HAP-1 (cell line): ENCODE measurements around the gene CDHR4.
"Not testable (repeated sequence)": the region's sequence is repeated elsewhere in the genome, so short reads cannot be mapped to it uniquely, and the experiment has no call there.

ENCODE experiments used
- DNase-seq, 2 experiments: peaks; one replicate each; pipeline ENCODE4 v3.0.0-alpha.2; 2016 to 2020; ENCODE audit warnings: low spot score in 2 of 2
- H3K27me3 ChIP-seq: fragments of 250-450 bp; sonication (Bioruptor Pico); 2 replicates; pipeline ENCODE4 v1.5.1; 2020; ENCODE audit warnings: low read depth, mild to moderate bottlenecking, moderate library complexity
- H3K36me3 ChIP-seq: fragments of 250-450 bp; sonication (Bioruptor Pico); replicated peaks from 2 replicates; pipeline ENCODE4 v1.5.1; 2020; ENCODE audit warnings: mild to moderate bottlenecking
- H3K4me1 ChIP-seq: fragments of 250-450 bp; sonication (Bioruptor Pico); 2 replicates; pipeline ENCODE4 v1.5.1; 2020; ENCODE audit warnings: mild to moderate bottlenecking
- H3K4me3 ChIP-seq: fragments of 250-450 bp; sonication (Bioruptor Pico); 2 replicates; pipeline ENCODE4 v1.5.1; 2020; ENCODE audit warnings: mild to moderate bottlenecking, moderate library complexity
- H3K9me3 ChIP-seq: fragments of 250-450 bp; sonication (Bioruptor Pico); 2 replicates; pipeline ENCODE4 v1.5.1; 2020; ENCODE audit warnings: mild to moderate bottlenecking, moderate library complexity
- in situ Hi-C: fragments of 300-500 bp; cut with MboI; formaldehyde crosslinking; loops from 3 replicates; pipeline ENCODE4 v1.14.3; 2020; ENCODE audit warnings: low sequenced_read_pairs, inconsistent platforms, mixed read lengths

Gene CDHR4

DNA sequence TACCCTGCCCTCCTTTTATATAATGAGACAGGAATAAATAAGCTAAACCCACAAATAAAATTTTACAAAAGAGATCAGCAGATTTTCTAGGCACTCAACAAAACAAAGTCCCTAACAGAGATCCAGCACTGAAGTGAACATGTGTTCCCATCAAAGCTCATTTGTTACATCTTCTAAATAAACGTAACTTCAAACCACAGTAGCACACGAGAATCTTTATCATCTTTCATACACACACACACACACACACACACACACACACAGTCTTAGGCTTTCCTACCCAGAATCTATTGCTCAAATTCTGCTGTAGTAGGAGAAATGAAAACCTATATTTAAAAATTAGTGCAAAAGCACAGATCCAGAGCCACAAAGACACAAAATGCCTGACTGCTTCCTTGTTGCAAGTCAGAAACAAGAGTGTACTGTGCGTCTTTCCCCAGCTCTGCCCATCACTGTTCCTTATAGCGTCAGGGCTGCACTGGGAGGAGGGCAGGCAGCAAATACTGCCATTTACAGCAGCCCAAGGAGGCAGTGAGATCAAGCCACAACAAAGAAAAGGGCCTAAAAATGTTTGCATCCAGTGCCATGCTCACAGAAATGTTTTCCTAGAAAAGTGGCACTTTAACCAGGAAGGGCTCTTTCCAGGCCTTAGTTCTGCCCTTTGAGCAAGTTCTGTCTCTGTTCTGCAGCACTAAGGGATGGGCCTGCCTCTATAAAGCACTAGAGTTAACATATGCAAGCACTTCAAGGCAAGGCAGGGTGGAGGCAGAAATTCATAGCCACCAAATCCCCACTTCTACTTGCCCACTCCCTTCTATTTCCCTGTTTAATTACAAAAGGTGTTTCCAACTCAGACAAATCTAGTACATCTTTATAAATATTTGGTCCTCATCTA lies 19.3 kb downstream of the CDHR4 start:
- H3K36me3 ChIP-seq, result peaks cover 51% of the 10 kb centered on the region
- DNase-seq, result no peak
- H3K4me1 ChIP-seq, result peaks cover 7% of the 10 kb centered on the region; the same call in 1 of the 2 replicates
- H3K4me3 ChIP-seq, result no peak overlapping the region
- no peaks in the 10 kb centered on the region for H3K27me3 ChIP-seq
- H3K9me3 ChIP-seq, result no peaks in the 10 kb centered on the region
- in situ Hi-C loops, result no loop called here

DNA sequence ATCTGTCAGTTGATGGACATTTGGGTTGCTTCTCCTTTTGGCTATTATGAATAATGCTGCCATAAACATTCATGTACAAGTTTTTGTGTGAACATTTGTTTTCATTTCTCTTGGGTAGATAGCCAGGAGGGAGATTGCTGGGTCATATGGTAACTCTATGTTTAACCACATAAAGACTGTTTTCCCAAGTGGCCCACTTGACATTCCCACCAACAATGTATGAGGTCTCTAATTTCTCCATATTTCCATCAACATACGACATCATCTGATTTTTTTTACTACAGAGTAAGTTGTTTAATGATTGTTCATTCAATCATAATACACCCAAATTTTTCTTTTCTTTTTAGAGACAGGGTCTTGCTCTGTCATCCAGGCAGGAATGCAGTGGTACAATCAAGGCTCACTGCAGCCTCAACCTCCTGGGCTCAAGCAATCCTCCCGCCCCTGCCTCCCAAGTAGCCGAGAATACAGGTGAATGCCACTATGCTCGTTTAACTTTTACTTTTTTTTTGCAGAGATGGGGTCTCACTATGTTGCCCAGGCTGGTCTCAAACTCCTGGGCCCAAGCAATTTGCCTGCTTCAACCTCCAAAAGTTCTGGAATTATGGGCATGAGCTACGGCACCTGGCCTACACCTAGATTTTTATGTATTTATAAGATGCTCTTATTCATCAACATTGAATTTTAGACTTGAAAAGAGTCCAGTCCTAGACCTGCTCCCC lies 20.2 kb downstream of the CDHR4 start:
- Histone ChIP-seq H3K4me3 (no peak overlapping the region), H3K36me3 (peaks cover 45% of the 10 kb centered on the region), H3K4me1 (0 out of 2 replicates have a peak, but pooled peaks cover 3% of the 10 kb centered on the region), H3K27me3 (no peaks in the 10 kb centered on the region), H3K9me3 (no peaks in the 10 kb centered on the region)
- in situ Hi-C loops, result no loop called here
- no peak for DNase-seq

DNA sequence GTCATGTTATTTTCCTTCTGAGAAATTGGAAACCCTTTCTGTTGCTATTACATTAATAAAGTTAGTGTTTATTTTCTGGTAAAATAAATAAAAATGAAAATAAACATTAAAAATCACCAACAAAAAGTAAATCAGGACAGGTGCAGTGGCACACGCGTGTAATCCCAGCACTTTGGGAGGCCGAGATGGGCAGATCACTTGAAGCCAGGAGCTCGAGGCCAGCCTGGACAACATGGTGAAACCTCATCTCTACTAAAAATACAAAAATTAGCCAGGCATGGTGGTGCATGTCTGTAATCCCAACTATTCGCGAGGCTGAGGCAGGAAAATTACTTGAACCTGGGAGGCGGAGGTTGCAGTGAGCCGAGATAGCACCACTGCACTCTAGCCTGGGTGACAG lies 23.6 kb downstream of the CDHR4 start:
- DNase-seq, H3K9me3 ChIP-seq, H3K27me3 ChIP-seq, in situ Hi-C loops, H3K4me1 ChIP-seq, H3K4me3 ChIP-seq: not testable (repeated sequence)
- H3K36me3 ChIP-seq, result peaks cover 25% of the 10 kb centered on the region

DNA sequence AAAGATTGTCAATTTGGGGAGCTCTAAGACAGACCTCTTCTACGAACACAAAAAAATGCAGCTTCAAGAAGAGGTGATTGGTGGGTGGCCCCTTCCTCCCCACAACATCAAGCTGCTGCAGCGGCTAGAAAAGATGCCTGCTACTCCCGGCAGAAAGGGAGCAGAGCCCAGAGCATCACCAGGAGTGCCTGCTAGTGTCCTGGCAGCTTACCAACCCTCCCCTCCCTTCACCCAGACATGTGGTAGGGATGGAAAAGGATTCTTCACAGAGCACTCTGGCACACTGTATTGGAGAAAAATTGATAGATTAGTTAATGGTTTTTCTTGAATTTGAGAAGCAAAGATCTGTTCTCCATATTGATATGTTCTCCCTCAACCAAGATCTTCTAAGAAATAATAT lies 24.1 kb downstream of the CDHR4 start:
- no peaks in the 10 kb centered on the region for H3K27me3 ChIP-seq
- no peaks in the 10 kb centered on the region for H3K9me3 ChIP-seq
- no peak for DNase-seq
- 0 out of 2 replicates have a peak, but pooled peaks cover under 1% of the 10 kb centered on the region for H3K4me1 ChIP-seq
- peaks cover 21% of the 10 kb centered on the region for H3K36me3 ChIP-seq
- H3K4me3 ChIP-seq, result no peak overlapping the region
- in situ Hi-C loops, result no loop called here

DNA sequence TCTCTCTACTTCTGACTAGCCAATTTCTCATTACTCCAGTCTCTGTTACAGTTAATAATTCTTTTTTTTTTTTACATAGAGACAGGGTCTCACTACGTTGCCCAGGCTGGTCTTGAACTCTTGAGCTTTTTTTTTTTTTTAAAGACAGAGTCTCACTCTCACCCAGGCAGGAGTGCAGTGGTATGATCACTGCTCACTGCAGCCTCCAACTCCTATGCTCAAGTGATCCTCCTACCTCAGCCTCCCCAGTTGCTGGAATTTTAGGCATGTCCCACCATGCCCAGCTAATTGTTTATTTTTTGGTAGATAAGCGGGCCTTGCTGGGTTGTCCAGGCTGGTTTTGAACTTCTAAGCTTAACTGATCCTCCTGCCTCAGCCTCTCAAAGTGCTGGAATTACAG lies 27.0 kb downstream of the CDHR4 start:
- DNase-seq, result no peak
- H3K4me3 ChIP-seq, result no peak overlapping the region
- in situ Hi-C loops, result no loop called here
- H3K27me3 ChIP-seq, result no peaks in the 10 kb centered on the region
- H3K4me1 ChIP-seq, result no peaks in the 10 kb centered on the region
- H3K36me3 ChIP-seq, result peaks cover 18% of the 10 kb centered on the region
- H3K9me3 ChIP-seq, result no peaks in the 10 kb centered on the region

DNA sequence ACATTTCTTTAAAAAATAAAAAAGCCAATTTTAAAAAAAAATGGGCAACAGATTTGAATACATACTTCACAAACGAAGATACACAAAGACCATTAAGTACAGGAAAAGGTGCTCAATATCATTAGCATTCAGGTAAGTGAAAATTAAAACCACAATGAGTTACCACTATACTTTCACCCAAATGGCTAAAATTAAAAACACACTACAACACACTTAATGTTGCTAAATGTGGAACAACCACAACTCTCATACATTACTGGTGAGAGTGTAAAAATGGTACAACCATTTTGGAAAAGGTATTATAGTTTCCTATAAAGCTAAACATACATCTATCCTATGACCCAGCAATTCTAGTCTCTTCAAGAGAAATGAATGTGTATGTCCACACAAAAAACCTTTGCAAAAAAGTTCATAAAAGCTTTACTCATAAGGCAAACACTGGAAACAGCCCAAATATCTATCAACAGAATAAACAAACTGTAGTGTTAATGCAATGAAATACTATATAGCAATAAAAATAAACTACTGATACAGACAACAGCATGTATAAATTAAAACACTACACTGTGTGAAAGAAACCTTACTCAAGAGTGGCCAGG lies 28.2 kb downstream of the CDHR4 start:
- no peaks in the 10 kb centered on the region for H3K9me3 ChIP-seq

DNA sequence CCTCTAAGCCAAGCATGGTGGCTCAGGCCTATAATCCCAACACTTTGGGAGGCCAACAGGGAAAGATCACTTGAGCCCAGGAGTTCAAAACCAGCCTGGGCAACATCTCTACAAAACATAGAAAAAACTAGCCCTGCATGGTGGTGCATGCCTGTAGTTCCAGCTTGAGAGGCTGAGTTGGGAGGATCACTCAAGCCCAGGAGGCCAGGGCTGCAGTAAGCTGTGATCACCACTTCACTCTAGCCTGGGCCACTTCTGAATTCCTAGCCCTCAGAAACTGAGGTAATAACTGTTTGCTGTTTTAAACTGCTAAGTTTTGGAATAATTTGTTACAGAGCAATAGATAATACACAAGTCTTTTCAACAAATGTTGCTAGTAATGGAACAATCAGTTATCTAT lies 29.7 kb downstream of the CDHR4 start:
- in situ Hi-C loops, result no loop called here
- no peaks in the 10 kb centered on the region for H3K4me1 ChIP-seq
- H3K36me3 ChIP-seq, result peaks cover 9% of the 10 kb centered on the region
- DNase-seq, result no peak
- H3K27me3 ChIP-seq, result no peaks in the 10 kb centered on the region
- no peak overlapping the region for H3K4me3 ChIP-seq
- no peaks in the 10 kb centered on the region for H3K9me3 ChIP-seq

More for the DNA sequence above, 28.2 kb downstream of the CDHR4 start:
- Histone ChIP-seq H3K4me3 (no peak overlapping the region), H3K27me3 (no peaks in the 10 kb centered on the region), H3K36me3 (peaks cover 10% of the 10 kb centered on the region), H3K4me1 (no peaks in the 10 kb centered on the region)
- in situ Hi-C loops, result no loop called here
- no peak for DNase-seq

DNA sequence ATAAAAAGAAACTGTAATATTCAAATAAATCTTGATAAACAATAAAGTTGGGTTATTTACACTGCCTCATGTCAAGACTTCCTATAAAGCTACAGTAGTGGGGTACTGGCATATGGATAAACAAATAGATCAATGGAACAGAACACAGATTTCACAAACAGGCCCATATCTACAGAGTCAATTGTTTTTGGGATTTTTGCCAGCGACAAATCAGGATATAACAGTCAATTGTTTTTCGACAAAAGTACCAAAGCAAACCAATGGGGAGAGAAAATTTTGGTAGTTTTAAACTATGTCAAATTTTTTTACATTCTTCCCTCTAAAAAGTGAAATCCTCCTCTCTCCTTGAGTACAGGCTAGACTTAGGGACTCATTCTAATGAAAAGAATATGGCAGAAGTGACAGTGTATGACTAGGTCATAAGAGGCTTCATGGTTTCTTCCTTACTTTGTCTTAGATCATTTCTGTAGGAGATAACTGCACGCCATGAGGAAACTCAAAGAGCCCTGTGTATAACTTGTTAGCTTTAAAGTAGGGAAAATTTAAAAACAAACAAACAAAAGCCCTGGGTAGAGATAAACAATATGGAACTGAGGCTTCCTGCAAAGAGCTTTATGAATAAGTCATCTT lies 30.3 kb downstream of the CDHR4 start:
- no peak for DNase-seq
- no peak overlapping the region for H3K4me3 ChIP-seq
- no peaks in the 10 kb centered on the region for H3K4me1 ChIP-seq
- peaks cover 7% of the 10 kb centered on the region for H3K36me3 ChIP-seq
- in situ Hi-C loops, result no loop called here
- no peaks in the 10 kb centered on the region for H3K9me3 ChIP-seq
- no peaks in the 10 kb centered on the region for H3K27me3 ChIP-seq

DNA sequence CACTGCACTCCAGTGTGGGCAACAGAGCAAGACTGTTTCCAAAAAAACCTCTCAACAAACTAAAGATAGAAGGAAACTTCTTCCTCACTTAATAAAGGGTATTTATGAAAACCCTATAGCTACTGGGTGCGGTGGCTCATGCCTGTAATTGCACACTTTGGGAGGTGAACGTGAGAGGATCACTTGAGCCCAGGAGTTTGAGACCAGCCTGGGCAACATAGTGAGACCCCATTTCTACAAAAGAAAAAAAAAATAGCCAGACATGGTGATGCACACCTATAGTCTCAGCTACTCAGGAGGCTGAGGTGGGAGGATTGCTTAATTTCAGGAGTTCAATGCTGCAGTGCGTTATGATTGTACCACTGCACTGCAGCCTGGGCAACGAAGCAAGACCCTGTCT lies 35.7 kb downstream of the CDHR4 start:
- Histone ChIP-seq H3K4me3 (no peak overlapping the region), H3K9me3 (no peaks in the 10 kb centered on the region), H3K36me3 (no peaks in the 10 kb centered on the region; the same call in 1 of the 2 replicates), H3K4me1 (no peaks in the 10 kb centered on the region), H3K27me3 (no peaks in the 10 kb centered on the region)
- in situ Hi-C loops, result no loop called here
- no peak for DNase-seq

DNA sequence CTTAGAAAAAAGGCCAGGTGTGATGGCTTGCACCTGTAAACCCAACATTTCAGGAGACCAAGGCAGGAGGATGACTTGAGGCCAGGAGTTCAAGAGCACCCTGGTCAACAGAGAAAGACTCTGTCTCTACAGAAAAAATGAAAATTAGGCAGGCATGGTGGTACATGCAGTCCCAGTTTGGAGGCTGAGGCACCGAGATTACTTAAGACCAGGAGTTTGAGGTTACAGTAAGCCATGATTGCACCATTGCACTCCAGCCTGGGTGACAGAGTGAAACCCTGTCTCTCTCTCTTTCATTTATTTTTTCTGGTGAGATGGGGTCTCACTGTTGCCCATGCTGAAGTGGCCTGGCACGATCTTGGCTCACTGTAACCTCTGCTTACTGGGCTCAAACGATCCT lies 38.0 kb downstream of the CDHR4 start:
- Histone ChIP-seq H3K4me1 (no peaks in the 10 kb centered on the region), H3K4me3 (no peak overlapping the region), H3K9me3 (no peaks in the 10 kb centered on the region), H3K36me3 (no peaks in the 10 kb centered on the region; the same call in 1 of the 2 replicates), H3K27me3 (no peaks in the 10 kb centered on the region)
- in situ Hi-C loops, result no loop called here
- no peak for DNase-seq

DNA sequence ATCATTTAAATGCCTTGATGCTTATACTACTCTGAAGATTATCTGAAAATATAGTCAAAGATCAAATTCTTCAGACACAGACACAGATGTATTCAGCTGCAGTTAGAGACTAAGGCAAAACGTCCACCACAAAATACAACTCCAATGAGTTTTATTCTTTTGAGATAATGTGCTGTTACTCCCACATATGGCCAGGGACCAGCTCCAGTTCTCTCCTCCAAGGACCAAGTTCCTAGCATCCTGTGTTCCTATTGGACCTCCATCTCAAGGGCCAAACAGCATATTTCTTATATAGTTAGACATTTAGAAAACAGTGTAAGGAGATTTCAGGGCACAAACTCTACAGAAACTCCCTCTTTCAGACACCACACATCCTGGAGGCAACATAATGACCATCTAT lies 40.4 kb downstream of the CDHR4 start:
- Histone ChIP-seq H3K27me3 (no peaks in the 10 kb centered on the region), H3K4me1 (no peaks in the 10 kb centered on the region), H3K9me3 (no peaks in the 10 kb centered on the region), H3K36me3 (no peaks in the 10 kb centered on the region; the same call in 1 of the 2 replicates), H3K4me3 (no peak overlapping the region)
- in situ Hi-C loops, result no loop called here
- DNase-seq, result no peak

DNA sequence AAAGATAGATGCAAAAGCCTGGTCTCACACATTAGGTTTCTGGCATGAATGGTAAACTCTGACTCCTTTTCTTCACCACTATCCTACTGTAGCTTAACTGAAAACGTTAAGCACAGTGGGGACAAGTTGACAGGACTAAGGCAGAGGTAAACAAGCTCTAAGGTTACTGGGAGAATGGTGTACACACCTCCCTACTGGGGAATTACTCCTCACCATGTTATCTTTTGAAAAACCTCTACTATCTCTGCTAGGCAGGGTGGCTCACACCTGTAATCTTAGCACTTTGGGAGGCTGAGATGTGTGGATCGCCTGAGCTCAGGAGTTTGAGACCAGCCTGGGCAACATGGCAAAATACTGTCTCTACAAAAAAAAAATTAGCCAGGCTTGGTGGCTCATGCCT lies 42.5 kb downstream of the CDHR4 start:
- Histone ChIP-seq H3K4me1 (no peaks in the 10 kb centered on the region; the same call in 1 of the 2 replicates), H3K4me3 (no peak overlapping the region), H3K27me3 (no peaks in the 10 kb centered on the region), H3K9me3 (no peaks in the 10 kb centered on the region), H3K36me3 (no peaks in the 10 kb centered on the region; the same call in 1 of the 2 replicates)
- in situ Hi-C loops, result no loop called here
- DNase-seq, result no peak

DNA sequence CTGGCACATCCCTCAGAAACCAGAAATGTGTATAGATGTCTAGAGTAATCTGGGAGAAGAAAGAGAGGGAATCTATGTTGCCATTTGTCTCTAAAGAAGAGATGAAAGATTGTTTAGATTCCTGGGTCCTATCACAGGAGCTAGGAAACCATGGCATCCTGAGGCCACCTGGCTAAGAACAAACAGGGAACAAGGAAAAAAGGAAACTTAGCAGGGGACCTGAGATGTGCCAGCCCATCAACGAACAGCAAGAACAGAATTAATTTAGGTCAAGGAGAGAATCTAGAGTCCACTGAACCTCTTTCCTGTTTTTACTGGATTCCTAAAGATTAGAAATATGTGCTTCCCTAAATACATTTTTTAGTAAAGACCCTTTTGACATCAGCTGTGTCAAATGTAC lies 43.6 kb downstream of the CDHR4 start:
- in situ Hi-C loops, result no loop called here
- H3K36me3 ChIP-seq, result no peaks in the 10 kb centered on the region; the same call in 1 of the 2 replicates

More for the DNA sequence above, 43.6 kb downstream of the CDHR4 start:
- H3K9me3 ChIP-seq, result no peaks in the 10 kb centered on the region
- H3K27me3 ChIP-seq, result no peaks in the 10 kb centered on the region
- no peak overlapping the region for H3K4me3 ChIP-seq
- H3K4me1 ChIP-seq, result peaks cover 4% of the 10 kb centered on the region
- no peak for DNase-seq
